ENCODE results near the gene NPAS2.
A peak's percentile ranks its signal among the peaks of the same experiment; 100 is the strongest.

NPAS2 gene

DNA sequence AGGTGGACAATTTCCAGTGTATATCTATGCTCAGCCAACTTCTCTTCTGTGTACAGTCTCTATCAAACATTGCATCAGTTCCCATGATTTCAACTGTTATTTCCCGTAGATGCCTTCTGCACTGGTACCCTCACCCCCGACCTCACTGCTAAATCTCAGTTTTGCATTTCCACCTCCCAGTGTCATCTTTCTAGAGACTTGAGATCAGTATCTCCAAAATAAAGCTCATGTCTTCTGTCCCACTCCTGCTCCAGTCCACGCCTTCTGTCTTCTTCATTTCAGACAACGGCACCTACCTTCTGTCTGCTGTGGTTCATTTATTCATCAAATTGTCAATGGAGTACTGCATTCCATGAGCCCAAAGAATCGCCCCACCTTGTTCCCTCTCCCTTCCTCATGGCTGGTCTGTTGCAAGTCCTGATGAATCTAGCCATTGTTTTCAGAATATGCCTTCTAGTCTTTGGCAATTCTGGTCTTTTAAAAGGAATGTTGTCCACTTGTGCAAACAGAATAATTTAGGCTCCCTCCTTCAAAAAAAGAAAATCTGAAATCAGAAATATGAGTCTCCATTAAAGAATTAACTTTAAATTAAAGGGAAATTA lies 23.3 kb upstream of the NPAS2 start:
- DNase-seq = no peak

DNA sequence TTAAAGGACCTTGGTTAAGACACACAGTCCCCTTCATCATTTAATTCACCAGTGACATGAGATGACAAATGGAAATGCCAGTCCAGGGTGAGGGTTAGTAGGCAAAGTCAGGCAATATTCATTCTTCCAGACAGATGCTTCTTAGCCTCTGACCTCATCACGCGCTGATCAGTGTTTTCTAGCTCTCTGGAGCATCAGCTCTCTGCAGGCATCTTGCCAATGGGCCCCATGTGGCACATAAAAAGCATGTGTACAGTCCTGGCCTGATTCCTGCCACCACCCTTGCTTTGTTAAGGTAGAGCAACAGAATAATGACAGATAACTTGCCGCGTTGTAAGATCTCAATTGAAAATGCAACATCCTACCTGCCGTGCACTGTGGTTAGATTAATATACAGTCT lies 20.3 kb upstream of the NPAS2 start:
- DNase-seq = no peak

DNA sequence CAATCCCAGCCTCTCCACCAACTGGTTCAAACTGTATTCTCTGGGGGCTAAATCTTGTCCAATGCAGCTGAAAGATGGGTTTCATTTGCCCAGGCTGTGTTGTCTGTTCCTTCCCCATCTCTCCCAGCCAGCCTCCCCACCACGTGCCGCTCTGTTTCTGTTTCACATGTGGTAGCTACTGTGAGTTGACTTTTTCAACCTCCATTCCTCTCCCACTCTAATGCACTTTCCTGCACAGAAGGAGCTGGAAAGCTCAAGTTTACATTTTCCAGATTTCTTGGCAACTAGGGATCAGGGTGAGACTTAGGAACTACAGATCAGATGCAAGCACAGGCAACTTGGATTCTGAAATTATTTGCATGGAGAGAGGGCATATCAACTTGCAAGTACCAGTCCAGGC lies 19.0 kb upstream of the NPAS2 start:
- no peak for DNase-seq

DNA sequence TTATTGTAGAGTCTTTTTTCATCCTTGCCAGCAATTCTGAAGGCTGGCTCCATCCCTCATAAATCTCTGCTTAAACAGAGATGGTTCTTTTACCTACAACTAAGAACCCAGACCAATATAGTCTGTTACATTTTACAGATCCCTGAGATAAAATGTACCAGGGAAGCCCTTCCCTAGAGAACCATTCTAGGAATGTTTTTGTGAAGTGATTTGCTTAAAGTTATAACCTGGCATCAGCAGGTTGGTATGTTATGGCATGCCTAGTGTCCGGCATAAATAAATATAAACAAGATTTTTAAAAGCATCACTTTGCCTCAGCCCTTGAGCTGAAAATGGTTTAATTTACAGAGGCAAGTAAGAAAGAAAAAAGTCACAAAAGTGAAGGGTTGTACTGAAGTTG lies 18.5 kb upstream of the NPAS2 start:
- no peak for DNase-seq

DNA sequence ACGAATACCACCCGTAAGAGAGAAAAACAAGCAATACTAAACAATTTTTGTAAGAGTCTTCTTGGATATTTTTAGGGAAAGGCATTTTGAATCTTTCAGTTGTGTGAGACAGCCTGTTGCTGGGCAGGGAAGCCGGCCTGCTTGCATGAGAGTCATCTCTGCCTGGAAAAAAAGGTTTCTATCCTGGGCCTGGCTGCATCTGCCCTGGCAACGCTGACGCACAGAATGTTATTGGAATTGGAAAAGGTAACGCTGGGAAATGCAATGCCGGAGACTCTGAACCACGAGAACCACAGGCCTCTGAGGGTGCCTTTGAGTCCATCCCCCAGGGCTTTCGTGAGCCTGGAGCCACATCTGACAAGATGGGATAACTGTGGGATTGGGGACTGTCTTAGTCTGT lies 17.9 kb upstream of the NPAS2 start:
- DNase-seq = no peak

DNA sequence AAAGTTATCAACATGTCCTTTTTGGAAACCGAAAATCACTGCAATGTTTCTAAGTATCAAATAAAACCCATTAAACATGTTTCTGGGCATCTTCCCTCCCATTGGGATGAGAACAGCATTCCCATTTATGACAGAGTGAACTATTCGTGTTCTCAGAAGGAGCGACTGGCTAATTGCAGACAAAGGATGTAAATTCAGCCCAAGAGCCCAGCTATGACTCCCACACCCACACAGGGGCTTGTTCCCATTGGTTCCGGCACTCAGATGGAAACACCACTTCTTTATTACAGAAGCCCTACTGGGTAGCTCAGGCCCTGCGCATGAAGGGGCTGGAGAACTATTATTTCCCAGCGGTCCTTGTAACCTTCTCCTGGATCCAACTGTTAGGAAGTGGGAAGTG lies 16.6 kb upstream of the NPAS2 start:
- DNase-seq = no peak

DNA sequence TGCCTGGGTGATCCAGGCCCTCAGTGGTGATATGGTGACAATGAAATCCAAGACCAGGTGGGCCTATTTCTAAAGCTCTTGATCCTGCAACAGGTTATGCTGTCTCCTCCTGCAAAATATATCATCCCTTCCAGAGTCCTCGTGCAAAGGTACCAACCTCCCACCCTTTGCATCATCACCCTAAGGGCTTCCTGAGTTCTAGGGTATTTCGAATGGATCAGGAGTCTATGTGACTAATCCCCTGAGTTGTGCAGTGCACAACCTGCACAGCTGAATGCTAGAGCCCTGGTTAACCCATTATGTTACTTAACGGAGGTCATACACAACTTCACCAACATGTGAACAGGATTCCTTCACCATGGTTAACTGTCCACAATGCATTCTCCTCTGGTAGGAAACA lies 13.4 kb upstream of the NPAS2 start:
- no peak for DNase-seq

DNA sequence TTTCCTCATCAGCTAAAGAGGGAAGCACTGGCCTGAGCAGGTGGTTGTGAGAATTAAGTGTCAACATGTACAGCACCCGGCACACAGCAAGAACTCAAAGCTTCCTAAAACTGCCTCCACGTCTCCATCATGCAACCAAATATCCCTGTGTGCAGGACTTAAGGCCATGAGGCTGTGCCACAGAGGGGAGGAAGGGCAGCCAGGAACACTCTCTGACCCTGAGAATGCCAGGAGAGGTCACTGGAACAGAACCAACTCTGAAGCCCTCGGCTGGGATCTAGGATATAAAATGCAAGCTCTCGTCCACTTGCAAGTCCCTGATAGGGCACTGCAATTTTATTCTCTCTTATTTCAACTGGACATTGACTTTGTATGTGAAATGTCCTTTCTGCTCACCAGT lies 12.2 kb upstream of the NPAS2 start:
- DNase-seq = no peak

DNA sequence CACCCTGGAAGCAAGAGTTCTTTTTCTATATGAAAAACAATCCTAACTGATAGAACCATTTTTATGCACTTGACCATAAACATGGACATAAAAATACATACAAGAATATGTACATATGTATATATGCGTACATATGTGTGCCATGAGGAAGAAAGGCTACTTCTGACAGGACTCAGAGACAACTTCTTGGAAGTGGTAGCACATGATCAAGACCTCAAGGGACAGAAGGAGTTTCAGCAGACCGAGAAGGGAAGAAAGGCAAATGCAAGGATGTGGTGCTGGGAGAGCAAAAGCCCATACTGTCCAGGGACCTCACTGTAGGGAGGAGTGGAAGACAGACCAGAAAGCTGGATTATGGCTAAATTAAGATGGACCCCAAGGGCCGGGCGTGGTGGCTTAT lies 11.4 kb upstream of the NPAS2 start:
- no peak for DNase-seq

DNA sequence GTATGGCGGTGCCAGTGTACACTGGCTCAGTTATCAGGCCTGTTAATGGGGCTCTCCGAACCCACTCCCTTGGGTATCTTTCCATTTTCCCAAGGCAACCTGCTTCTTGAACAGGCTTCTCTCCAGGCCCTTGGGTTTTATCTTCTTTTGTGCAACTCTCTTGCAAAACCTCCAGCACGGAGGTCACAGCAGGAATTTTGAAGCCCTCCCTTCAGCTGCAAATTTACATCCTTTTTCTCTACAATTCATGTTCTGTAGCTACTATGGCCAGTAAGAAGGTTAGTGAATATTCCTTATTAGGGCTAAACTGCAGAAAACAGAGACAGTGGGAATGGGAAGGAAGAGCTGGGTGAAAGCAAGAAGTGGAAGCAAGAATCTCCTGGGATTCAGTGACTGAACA lies 10.4 kb upstream of the NPAS2 start:
- no peak for DNase-seq

DNA sequence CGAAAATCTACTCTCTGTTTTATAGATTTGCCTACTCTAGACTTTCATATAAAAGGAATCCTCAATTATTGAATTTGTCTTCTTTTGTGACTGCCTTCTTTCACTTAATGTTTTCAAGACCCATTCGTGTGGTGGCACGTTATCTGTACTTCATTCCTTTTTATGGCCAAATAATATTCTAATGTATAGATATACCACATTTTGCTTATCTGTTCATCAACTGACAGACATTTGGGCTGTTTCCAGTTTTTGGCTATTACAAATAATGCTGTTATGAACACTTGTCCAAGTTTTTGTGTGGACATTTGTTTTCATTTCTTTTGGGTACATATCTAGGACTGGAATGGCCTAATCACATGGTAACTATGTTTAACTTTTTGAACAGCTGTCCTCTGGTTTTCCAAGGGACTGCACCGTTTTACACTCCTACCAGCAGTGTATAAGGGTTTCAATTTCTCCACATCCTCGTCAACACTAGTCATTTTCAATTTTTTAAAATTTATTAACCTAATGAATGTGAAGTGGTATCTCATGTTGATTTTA lies 9.3 kb upstream of the NPAS2 start:
- no peak for DNase-seq

DNA sequence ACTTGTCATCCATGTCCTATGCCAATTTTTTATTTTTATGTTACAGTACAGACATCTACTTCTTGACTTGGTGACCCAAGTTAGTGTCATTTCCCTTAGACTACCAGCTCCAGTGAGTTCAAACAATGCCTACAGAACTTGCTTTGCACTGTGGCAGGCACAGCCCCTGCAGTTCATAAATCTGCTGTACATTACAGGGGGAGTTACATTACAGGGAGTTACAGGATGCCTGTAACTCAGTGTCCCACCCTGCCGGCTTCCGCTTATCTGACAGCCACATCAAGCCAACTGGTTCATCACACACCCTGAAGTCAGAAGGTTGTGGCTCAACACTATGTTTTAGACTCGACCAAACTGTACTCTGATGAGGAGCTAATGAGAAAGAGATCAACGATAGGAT lies 7.8 kb upstream of the NPAS2 start:
- no peak for DNase-seq

DNA sequence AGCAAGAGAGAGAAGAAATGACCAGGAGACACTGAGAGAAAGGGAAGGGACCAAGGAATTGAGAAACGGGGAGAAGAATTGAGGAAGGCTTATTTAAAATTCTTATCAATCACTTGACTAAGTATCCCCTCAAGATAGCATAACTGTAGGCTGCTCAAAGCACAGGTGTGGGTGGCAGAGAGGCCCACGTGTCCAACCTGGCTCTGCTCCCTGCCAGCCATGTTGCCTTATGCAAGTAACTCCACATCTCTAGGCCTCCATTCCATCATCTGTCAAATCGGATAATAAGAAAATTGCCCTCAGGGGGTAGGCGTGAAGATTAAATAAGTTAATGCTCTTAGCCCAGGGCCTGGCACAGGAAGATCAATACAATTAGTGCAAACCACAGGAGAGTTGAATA lies 7.4 kb upstream of the NPAS2 start:
- no peak for DNase-seq

DNA sequence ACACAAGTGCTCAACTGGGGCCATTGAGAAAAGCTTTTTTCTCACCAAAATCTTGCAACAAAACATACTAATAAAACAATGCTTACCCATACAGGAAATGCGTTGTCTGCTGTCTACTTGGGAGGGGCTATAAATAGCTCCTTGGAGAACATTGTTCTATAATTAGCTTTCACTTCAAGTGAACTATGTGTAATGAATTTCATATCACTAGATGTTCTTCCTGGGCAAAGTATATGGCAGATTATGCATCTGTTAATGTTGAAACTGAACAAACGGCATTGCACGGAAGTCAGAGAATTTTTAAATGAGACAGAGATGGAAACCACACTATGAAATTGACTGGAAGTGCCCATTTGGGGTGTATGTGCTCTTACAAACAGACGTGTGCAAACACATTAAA lies 6.4 kb upstream of the NPAS2 start:
- peak; percentile 21 for DNase-seq

DNA sequence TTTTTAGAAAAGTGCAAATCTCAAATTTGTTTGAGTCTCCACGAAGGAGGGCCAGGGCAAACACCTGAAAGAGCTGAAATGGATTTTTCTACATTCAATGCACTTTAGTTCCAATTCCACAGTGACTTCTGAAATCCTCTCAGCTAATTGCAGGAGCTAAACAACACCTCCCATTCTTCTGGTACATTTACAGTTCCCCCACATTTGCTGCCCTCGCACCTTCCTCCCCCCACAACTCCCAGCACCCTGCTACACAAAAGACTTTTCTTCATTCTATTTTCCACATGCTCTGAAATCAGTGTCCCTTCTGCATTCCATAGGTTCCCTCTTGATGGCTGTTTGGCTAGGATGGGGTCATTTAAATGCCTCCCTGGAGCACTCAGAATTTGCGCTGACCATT lies 5.9 kb upstream of the NPAS2 start:
- no peak for DNase-seq

DNA sequence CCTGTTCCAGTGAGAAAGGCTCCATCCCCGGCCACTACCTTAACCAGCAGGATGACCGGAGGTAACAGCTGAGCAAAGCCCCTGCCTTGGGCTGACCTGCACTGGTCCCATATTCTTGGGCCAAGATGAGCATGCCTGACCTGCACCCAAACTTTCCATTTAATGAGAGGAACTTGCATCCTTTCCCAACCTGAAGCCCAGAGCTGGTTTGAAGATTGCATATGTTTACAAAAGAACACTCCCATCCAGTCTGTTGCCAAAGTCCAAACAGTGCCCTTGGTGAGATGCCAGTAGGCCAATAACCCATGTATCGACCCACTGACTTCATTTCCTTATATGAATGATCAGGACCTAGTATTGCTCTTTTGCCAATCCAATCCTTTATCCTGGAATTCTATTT lies 5.5 kb upstream of the NPAS2 start:
- DNase-seq = no peak

DNA sequence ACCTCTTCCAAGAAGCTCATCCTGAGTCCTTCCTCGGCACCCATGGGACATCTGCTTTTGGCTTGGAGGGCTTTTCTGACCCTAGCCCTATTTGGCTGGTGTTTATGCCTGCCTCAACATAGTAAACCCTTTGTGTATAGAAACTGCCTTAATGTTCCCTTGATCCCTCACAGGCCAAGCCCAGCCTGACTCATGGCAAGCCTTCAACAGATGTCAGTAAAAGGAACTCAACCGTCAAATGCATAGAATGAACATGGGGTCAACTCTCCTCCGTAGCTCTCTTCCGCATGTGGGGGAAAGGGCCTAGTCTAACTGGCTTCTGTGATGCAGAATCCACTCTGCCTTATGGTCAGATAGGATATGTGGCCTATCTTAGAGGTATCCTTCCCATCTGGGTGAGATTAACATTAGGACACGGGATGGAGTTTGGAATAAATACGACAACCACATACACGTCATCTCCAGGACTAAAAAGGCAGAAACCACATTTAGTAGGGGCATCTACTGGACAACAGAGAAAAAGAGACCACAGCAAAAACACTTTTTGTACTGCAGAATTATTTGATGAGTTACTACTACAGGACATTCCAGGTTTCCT lies 2.5 kb upstream of the NPAS2 start:
- DNase-seq = no peak

DNA sequence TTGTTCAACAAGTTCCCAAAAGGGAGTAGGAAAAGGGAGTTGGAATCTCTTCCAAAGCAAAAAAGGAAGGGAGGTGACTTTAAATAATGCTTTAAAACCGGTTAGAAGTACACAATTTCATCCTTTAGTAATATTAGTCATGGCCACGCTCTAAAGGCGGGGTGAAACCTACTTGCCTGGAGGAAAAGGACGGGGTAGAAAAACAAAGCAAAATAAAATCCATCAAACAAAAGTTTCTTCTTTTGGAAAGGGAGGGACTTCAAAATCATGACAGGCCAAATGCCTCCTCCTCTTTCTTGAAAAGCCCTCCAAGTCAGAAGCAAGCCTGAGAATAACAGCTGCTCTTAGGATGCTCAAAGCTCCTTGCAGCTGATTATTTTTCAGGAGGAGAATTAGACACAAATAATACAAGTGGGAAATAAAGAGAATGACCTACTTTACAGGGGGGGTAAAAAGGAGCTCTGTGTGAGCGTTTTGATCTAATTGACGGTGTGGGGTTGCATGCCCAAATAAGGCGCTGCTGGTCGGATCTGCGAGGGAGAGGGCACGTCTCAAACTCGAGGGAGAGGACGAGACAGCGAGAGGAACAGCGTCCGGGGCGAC lies 1.8 kb upstream of the NPAS2 start:
- DNase-seq = no peak

DNA sequence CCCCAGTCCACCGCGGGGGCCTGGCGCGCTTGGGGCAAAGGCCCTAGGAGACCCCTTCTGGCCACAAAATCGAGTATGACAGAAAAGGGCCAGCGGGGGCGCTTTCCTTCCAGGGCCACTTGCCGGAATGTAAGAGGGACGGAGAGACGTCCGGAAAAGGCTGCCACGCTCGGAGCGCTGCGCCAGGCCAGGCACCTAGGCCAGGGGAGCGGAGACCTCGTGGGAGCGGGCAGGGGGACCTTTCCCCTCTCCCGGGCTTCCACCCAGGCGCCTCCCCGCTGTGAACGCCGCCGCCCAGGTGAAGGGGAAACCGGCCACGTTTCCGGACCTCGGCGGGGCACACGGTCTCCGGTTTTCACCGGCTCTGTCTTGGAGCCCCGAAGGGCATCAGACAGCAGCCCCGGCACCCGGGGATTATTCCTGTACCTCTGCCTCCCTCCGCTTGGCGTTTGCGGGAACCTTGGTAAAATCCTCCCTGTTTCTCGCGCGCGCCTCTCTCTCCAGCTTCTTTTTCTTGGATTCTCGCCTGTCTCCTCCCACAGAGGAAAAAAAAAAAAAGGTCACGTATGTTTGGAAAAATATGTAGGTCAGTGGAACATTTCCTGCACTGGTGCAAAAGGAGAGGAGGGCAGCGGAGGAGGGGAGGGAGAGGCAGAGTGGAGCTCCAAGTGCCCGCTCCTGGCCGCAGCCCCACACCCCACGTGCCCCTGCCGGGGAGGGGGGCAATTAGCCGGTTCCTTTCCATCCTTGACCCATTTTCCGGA lies 1.2 kb upstream of the NPAS2 start:
- no peak for DNase-seq

DNA sequence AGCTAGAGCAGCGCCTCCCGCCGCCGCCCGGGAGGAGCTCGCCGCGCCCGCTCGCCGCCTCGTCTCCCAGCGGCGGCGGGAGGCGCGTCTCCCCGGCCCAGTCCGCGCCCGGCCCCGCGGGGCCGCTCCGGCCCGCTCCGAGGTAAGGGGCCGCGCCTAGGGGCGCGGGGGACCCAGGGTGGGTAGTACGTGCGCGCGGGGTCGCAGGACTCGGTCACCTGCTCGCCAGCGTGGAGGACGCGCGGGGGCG lies 259 bp downstream of the NPAS2 start:
- DNase-seq = no peak

DNA sequence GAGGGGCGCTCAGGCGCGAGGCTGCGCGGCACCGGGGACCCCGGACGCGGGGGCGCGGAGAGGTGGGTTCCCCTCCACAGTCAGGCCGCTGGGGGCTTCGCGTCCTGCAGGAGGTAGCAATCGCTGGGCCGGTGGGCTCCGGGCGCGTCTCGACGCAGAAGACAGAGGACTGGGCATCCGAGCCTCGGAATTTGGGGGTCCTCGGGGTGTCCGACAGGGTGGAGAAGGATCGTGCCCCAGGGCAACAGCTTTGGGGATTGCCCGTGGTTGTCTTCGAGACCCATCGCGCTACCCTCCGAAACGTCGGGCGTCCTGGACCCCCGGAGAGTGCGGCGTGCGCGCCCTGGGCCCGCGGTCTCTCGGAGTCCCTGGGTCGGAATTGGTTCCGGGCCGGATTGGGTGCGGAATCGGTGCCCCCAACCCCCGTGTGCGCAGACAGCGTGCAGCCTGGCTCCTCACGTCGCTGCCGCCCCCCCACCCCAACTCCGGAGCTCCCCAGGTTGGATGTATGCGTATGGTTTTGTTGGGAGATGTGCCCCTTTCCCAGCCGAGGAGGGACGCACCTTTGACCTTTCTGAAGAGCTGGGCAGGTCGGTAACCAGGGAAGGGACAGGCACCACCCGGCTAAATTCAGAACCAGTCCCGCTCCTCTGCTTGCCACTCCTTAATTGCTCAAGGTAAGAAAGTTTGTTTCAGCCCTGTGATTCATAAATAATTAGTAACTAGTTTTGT lies 750 bp downstream of the NPAS2 start:
- DNase-seq = no peak

DNA sequence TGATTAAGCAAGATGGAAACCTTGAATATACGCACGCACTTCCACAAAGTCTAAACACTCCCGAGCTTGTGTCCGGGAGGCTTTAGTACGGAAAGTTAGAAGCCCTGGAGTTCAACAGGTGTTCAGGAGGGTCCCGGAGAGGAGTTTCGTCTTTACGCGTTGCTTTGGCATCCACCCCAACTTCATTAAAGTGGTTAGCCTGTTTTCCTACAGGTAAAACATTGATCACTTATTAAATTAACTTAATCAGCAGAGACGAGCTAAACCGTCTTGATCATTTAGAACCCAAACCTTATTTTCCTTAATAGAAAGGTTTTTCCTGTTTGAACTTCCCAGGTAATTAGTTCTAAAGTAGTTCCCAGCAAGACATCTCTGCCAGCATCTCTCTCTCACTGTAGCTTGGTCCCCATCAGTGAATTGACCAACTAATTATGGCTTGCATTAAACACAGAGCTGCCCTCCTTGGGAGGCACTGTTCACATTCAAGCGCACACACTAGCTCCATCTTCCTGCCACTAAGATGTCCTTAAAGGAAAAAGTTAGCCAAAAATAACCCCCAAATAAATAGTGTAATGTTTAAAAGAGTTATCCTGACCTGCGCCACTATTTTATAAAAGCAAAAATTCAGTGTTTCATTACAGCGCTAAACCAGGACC lies 1.4 kb downstream of the NPAS2 start:
- no peak for DNase-seq

DNA sequence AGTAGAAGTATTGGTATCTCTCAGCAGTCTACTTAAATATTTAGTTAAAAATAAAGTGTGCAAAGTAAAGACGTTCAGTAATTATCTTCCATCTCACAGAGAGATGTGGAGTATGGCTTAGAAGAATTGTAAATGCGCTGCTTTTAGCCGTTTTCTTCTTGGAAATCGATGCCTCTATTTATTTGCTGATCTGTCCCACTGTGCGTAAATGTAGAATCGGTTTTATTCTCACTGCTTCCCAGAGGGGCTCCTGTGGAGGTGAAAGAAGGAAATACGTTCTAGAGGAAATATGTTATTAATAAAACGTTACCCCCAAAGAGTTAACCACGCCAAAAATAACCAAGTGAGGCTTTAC lies 1.9 kb downstream of the NPAS2 start:
- no peak for DNase-seq

Measured in activated CD4-positive, alpha-beta T cell treated with anti-CD3 and anti-CD28 coated beads, Interleukin-2, Interleukin-6, amounts not matched to agents 100 ng/mL and 50 ng/mL, durations not matched to agents 16 hours and 8 hours (primary cell).